Activated T-cell treated with anti-CD3 and anti-CD28 coated beads for 1 hour (primary cell): ENCODE results near the gene HIF1AN.
"Not testable (repeated sequence)": the region's sequence is repeated elsewhere in the genome, so short reads cannot be mapped to it uniquely, and the experiment has no call there.

ENCODE experiments used
- DNase-seq: peaks from one replicate; pipeline ENCODE4 v3.0.0-alpha.2; 2020; ENCODE audit warnings: low read depth

HIF1AN gene

GRCh38 chr10:100567249-100567648 is 31.5 kb downstream of the HIF1AN start:
- DNase-seq = no peak

GRCh38 chr10:100567826-100568225 is 32.1 kb downstream of the HIF1AN start:
- no peak for DNase-seq

- DNase-seq = no peak
Observed at GRCh38 chr10:100568912-100569311, 33.2 kb downstream of the HIF1AN start.

- no peak for DNase-seq
Observed at GRCh38 chr10:100569687-100570481, 34.1 kb downstream of the HIF1AN start.

- DNase-seq = no peak
Observed at GRCh38 chr10:100570506-100570905, 34.8 kb downstream of the HIF1AN start.

- DNase-seq = no peak
Observed at GRCh38 chr10:100571084-100571856, 35.5 kb downstream of the HIF1AN start.

GRCh38 chr10:100575146-100575545 is 39.4 kb downstream of the HIF1AN start:
- not testable (repeated sequence) for DNase-seq

- no peak for DNase-seq
Observed at GRCh38 chr10:100575585-100576281, 40.0 kb downstream of the HIF1AN start.

- DNase-seq = no peak
Observed at GRCh38 chr10:100576282-100576635, 40.5 kb downstream of the HIF1AN start.

- no peak for DNase-seq
Observed at GRCh38 chr10:100579261-100580090, 43.7 kb downstream of the HIF1AN start.

- DNase-seq = no peak
Observed at GRCh38 chr10:100586959-100587358, 51.2 kb downstream of the HIF1AN start.

- no peak for DNase-seq
Observed at GRCh38 chr10:100598166-100598565, 62.4 kb downstream of the HIF1AN start.

- DNase-seq = no peak
Observed at GRCh38 chr10:100600218-100600617, 64.5 kb downstream of the HIF1AN start.

GRCh38 chr10:100607439-100607838 is 71.7 kb downstream of the HIF1AN start:
- no peak for DNase-seq
